GM19193 (cell line): ENCODE results near the gene EPB41L1.

Experiments used
- POLR2A ChIP-seq: IDR thresholded peaks from 4 replicates; pipeline ENCODE4 v1.6.1; 2011; ENCODE audit not compliant: insufficient read depth, insufficient read length; ENCODE audit errors: extremely low read depth

Gene EPB41L1

GRCh38 chr20:36210436-36211021 is 56.0 kb downstream of the EPB41L1 start:
- TF ChIP-seq POLR2A, result no peak

GRCh38 chr20:36213362-36213761 is 58.8 kb downstream of the EPB41L1 start:
- no peak for TF ChIP-seq POLR2A

GRCh38 chr20:36214684-36215256 is 60.2 kb downstream of the EPB41L1 start:
- TF ChIP-seq POLR2A, result no peak

GRCh38 chr20:36215778-36216177 is 61.2 kb downstream of the EPB41L1 start:
- TF ChIP-seq POLR2A, result no peak

GRCh38 chr20:36216314-36217025 is 61.9 kb downstream of the EPB41L1 start:
- TF ChIP-seq POLR2A, result no peak

GRCh38 chr20:36217226-36217625 is 62.7 kb downstream of the EPB41L1 start:
- no peak for TF ChIP-seq POLR2A

GRCh38 chr20:36218380-36219064 is 64.0 kb downstream of the EPB41L1 start:
- no peak for TF ChIP-seq POLR2A

- TF ChIP-seq POLR2A, result no peak
Observed at GRCh38 chr20:36219671-36220220, 65.2 kb downstream of the EPB41L1 start.

- TF ChIP-seq POLR2A, result no peak
Observed at GRCh38 chr20:36225666-36226065, 71.1 kb downstream of the EPB41L1 start.

- no peak for TF ChIP-seq POLR2A
Observed at GRCh38 chr20:36228770-36229169, 74.2 kb downstream of the EPB41L1 start.

GRCh38 chr20:36230019-36230418 is 75.5 kb downstream of the EPB41L1 start:
- no peak for TF ChIP-seq POLR2A

GRCh38 chr20:36231331-36231730 is 76.8 kb downstream of the EPB41L1 start:
- no peak for TF ChIP-seq POLR2A

GRCh38 chr20:36234771-36235320 is 80.3 kb downstream of the EPB41L1 start:
- TF ChIP-seq POLR2A, result no peak

- peak; percentile 84 for TF ChIP-seq POLR2A
Observed at GRCh38 chr20:36235892-36236785, 81.6 kb downstream of the EPB41L1 start, which contains the start of gene AAR2. Gene AAR2 (plus strand): TSS chr20:36236478. CDS start chr20:36239869, 3,391 bp downstream.
